ENCODE data around the gene SLC13A4.

SLC13A4 gene

GRCh38 chr7:135666846-135667245 is 61.1 kb downstream of the SLC13A4 start:
- DNase-seq: no peak
- no peak overlapping the region for H3K27ac ChIP-seq (ENCODE audit: insufficient read depth, low read length, poor library complexity, severe bottlenecking)
- no peaks in the 10 kb centered on the region for H3K9me3 ChIP-seq (ENCODE audit: control insufficient read depth, low read length)
- no peaks in the 10 kb centered on the region for H3K27me3 ChIP-seq (replicated peaks; ENCODE audit: control insufficient read depth, insufficient read depth, low read length, poor library complexity, severe bottlenecking)
- H3K4me3 ChIP-seq (ENCODE audit: insufficient read depth, low read depth, low read length, poor library complexity, severe bottlenecking): no peak overlapping the region
- peaks cover 8% of the 10 kb centered on the region for H3K4me1 ChIP-seq (ENCODE audit: control insufficient read depth, insufficient read depth, low read length, poor library complexity, severe bottlenecking)
- H3K36me3 ChIP-seq (ENCODE audit: control insufficient read depth, insufficient read depth, low read length): no peaks in the 10 kb centered on the region

DNA sequence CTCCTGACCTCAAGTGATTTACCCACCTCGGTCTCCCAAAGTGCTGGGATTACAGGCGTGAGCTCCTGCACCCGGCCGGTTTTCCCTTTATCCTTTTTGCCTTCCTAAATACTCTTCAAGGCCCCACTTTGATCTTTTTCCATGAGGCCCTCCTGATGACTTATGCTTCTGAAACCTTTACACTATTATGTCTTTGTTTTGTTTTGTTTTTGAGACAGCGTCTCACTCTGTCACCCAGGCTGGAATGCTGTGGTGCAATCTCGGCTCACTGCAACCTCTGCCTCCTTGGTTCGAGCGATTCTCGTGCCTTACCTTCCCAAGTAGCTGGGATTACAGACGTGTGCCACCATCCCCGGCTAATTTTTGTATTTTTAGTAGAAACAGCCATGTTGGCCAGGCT is 61.8 kb downstream of the SLC13A4 start:
- DNase-seq: no peak
- no peak overlapping the region for H3K27ac ChIP-seq (ENCODE audit: insufficient read depth, low read length, poor library complexity, severe bottlenecking)
- no peaks in the 10 kb centered on the region for H3K9me3 ChIP-seq (ENCODE audit: control insufficient read depth, low read length)

GRCh38 chr7:135665042-135665441 is 62.9 kb downstream of the SLC13A4 start:
- Histone ChIP-seq H3K27me3 (replicated peaks; ENCODE audit: control insufficient read depth, insufficient read depth, low read length, poor library complexity, severe bottlenecking) (no peaks in the 10 kb centered on the region), H3K36me3 (ENCODE audit: control insufficient read depth, insufficient read depth, low read length) (no peaks in the 10 kb centered on the region), H3K9me3 (ENCODE audit: control insufficient read depth, low read length) (no peaks in the 10 kb centered on the region), H3K4me3 (ENCODE audit: insufficient read depth, low read depth, low read length, poor library complexity, severe bottlenecking) (no peak overlapping the region), H3K27ac (ENCODE audit: insufficient read depth, low read length, poor library complexity, severe bottlenecking) (no peak overlapping the region), H3K4me1 (ENCODE audit: control insufficient read depth, insufficient read depth, low read length, poor library complexity, severe bottlenecking) (peaks cover 10% of the 10 kb centered on the region)
- DNase-seq: no peak

More for the DNA sequence above, 61.8 kb downstream of the SLC13A4 start:
- H3K4me1 ChIP-seq (ENCODE audit: control insufficient read depth, insufficient read depth, low read length, poor library complexity, severe bottlenecking): peaks cover 10% of the 10 kb centered on the region
- H3K36me3 ChIP-seq (ENCODE audit: control insufficient read depth, insufficient read depth, low read length): no peaks in the 10 kb centered on the region
- no peak overlapping the region for H3K4me3 ChIP-seq (ENCODE audit: insufficient read depth, low read depth, low read length, poor library complexity, severe bottlenecking)
- H3K27me3 ChIP-seq (replicated peaks; ENCODE audit: control insufficient read depth, insufficient read depth, low read length, poor library complexity, severe bottlenecking): no peaks in the 10 kb centered on the region

DNA sequence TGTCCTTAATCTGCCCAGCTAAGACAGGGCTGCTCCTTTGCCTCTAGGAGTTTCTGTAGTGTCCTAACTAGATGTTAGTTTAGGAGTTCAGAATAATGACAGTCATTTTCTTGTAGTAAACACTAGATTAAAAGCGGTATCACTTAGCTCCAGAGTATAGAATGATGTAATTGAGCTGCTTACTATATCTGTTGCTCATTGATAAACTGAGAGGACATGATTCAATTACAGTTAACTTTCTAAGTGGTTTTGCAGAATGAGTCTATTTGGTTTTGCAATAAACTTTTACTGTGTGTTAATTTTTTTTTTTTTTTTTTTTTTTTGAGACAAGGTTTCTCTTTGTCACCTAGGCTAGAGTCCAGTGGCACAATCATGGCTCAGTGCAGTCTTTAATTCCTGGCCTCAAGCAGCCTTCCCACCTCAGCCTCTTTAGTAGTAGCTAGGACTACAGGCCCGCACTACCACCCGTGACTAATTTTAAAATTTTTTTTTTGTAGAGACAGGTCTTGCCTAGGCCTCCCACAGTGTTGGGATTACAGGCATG is 63.9 kb downstream of the SLC13A4 start:
- Histone ChIP-seq H3K36me3 (ENCODE audit: control insufficient read depth, insufficient read depth, low read length) (no peaks in the 10 kb centered on the region), H3K9me3 (ENCODE audit: control insufficient read depth, low read length) (no peaks in the 10 kb centered on the region), H3K27ac (ENCODE audit: insufficient read depth, low read length, poor library complexity, severe bottlenecking) (no peak overlapping the region), H3K4me3 (ENCODE audit: insufficient read depth, low read depth, low read length, poor library complexity, severe bottlenecking) (no peak overlapping the region), H3K27me3 (replicated peaks; ENCODE audit: control insufficient read depth, insufficient read depth, low read length, poor library complexity, severe bottlenecking) (no peaks in the 10 kb centered on the region), H3K4me1 (ENCODE audit: control insufficient read depth, insufficient read depth, low read length, poor library complexity, severe bottlenecking) (peaks cover 10% of the 10 kb centered on the region)
- no peak for DNase-seq

DNA sequence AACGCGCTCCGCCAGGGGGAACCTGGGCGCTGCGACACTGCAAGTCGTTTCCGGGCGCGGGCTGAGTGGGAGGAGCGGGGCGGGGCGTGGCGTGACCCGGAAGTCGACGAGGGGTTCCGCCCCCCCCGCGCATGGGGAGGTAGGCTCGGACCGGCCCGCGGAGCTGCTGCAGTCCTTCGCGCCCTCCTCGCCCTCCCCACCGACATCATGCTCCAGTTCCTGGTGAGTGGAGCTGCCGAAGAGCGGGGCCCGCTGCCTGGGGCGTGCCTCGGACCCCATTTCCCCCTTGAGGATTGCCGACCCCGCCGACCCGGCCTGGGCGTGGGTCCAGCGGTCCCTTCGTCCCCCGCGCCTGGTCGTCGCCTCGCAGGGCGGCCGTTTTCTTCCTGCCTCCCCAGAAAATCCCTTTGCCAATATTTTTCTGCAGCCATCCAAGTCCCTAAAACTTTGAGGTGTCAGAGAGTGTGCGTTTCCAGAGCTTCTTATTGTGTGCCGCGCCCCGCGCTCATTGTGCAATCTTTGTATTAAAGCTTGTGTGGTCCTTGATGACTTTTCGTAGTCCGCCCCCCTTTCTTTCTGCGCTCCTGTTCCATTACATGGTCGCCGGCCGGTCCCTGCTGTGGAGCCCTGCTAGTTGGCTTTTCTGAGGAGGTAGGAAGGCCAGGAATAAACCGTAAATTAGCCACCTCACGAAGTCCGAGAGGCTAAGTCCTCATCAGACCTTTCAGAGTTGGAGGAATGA is 65.4 kb downstream of the SLC13A4 start, which contains the start of gene STMP1:
Gene STMP1, plus strand, starts transcription at position 142 of the 742 bp plus-strand sequence.
- peaks cover 10% of the 10 kb centered on the region for H3K4me1 ChIP-seq (ENCODE audit: control insufficient read depth, insufficient read depth, low read length, poor library complexity, severe bottlenecking)

GRCh38 chr7:135662123-135662372 is 65.9 kb downstream of the SLC13A4 start:
- Histone ChIP-seq H3K27ac (ENCODE audit: insufficient read depth, low read length, poor library complexity, severe bottlenecking) (peak overlapping the region; percentile 64), H3K9me3 (ENCODE audit: control insufficient read depth, low read length) (no peaks in the 10 kb centered on the region), H3K27me3 (replicated peaks; ENCODE audit: control insufficient read depth, insufficient read depth, low read length, poor library complexity, severe bottlenecking) (no peaks in the 10 kb centered on the region), H3K4me1 (ENCODE audit: control insufficient read depth, insufficient read depth, low read length, poor library complexity, severe bottlenecking) (peaks cover 10% of the 10 kb centered on the region), H3K4me3 (ENCODE audit: insufficient read depth, low read depth, low read length, poor library complexity, severe bottlenecking) (peak overlapping the region; percentile 79), H3K36me3 (ENCODE audit: control insufficient read depth, insufficient read depth, low read length) (no peaks in the 10 kb centered on the region)
- no peak for DNase-seq

More for the DNA sequence above, 65.4 kb downstream of the SLC13A4 start, which contains the start of gene STMP1:
- H3K27ac ChIP-seq (ENCODE audit: insufficient read depth, low read length, poor library complexity, severe bottlenecking): peak within 1 kb of the TSS; percentile 64
- peak within 1 kb of the TSS; percentile 79 for H3K4me3 ChIP-seq (ENCODE audit: insufficient read depth, low read depth, low read length, poor library complexity, severe bottlenecking)
- H3K27me3 ChIP-seq (replicated peaks; ENCODE audit: control insufficient read depth, insufficient read depth, low read length, poor library complexity, severe bottlenecking): no peaks in the 10 kb centered on the region
- DNase-seq: peak; percentile 88 to 93 (median 90)
- H3K9me3 ChIP-seq (ENCODE audit: control insufficient read depth, low read length): no peaks in the 10 kb centered on the region
- H3K36me3 ChIP-seq (ENCODE audit: control insufficient read depth, insufficient read depth, low read length): no peaks in the 10 kb centered on the region

DNA sequence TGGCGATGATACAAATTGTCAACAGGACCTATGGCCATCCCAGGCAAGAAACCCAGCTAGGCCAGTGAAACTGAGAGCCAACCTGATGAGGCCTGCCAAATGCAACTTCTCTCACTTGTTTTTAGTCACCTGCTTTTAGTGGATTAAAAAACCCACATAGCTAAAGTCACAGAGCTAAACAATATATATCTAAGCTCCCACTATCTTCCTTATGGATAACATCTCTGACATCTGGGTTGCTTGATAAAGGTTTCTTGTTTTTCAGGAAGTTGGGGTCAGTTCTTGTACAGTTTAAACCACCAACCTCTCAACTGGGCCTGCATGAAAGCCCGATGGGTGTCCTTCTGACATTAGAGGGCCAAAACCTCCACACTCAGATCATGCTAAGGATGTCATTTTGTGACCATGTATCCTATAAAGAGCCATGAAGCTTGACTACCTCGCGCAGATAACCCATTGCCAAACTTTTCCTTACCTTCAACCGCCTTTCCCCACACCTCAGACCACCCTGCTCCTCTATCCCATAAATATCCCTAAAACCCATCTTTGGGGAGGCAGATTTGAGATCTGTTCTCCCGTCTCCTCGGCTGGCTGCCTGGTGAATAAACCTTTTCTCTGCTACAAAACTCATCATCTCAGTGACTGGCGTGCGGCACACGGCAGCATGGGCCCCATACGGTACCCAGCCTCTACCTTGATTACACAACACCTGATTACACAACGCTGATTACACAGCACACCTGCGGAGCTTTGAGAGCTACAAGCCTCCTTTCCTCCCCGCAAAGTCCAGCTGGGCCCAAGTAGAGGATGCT is 66.5 kb downstream of the SLC13A4 start:
- H3K9me3 ChIP-seq (ENCODE audit: control insufficient read depth, low read length): no peaks in the 10 kb centered on the region
- peak overlapping the region; percentile 79 for H3K4me3 ChIP-seq (ENCODE audit: insufficient read depth, low read depth, low read length, poor library complexity, severe bottlenecking)
- H3K4me1 ChIP-seq (ENCODE audit: control insufficient read depth, insufficient read depth, low read length, poor library complexity, severe bottlenecking): peaks cover 10% of the 10 kb centered on the region
- DNase-seq: no peak
- peak overlapping the region; percentile 64 for H3K27ac ChIP-seq (ENCODE audit: insufficient read depth, low read length, poor library complexity, severe bottlenecking)
- no peaks in the 10 kb centered on the region for H3K36me3 ChIP-seq (ENCODE audit: control insufficient read depth, insufficient read depth, low read length)
- H3K27me3 ChIP-seq (replicated peaks; ENCODE audit: control insufficient read depth, insufficient read depth, low read length, poor library complexity, severe bottlenecking): no peaks in the 10 kb centered on the region

DNA sequence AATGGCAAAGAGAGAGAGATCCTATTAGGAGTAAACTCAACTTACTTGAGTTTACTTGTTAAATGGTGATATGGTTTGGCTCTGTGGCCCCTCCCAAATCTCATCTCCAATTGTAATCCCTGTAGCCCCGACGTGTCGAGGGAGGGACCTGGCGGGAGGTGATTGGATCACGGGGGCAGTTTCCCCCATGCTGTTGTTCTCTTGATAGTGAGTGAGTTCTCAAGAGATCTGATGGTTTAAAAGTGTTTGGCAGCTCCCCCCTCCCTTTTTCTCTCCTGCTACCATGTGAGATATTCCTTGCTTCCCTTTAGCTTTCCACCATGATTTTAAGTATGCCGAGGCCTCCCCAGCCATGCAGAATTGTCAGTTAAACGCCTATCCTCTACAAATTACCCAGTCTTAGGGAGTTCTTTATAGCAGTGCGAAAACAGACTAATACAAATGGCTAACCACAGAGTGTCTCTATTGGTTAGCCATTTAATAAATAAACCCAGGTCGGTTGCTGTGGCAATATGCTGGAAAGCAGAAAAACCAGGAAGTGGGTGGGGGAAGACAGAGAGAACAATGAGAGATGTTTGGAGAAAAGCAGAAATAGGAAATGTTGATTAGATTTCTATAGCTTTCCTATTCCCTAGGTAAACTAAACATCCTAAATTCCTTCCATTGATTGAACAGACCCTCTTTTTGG is 68.7 kb downstream of the SLC13A4 start:
- Histone ChIP-seq H3K27me3 (replicated peaks; ENCODE audit: control insufficient read depth, insufficient read depth, low read length, poor library complexity, severe bottlenecking) (no peaks in the 10 kb centered on the region), H3K9me3 (ENCODE audit: control insufficient read depth, low read length) (no peaks in the 10 kb centered on the region), H3K4me3 (ENCODE audit: insufficient read depth, low read depth, low read length, poor library complexity, severe bottlenecking) (no peak overlapping the region), H3K4me1 (ENCODE audit: control insufficient read depth, insufficient read depth, low read length, poor library complexity, severe bottlenecking) (peaks cover 10% of the 10 kb centered on the region), H3K36me3 (ENCODE audit: control insufficient read depth, insufficient read depth, low read length) (no peaks in the 10 kb centered on the region), H3K27ac (ENCODE audit: insufficient read depth, low read length, poor library complexity, severe bottlenecking) (no peak overlapping the region)
- no peak for DNase-seq

- no peaks in the 10 kb centered on the region for H3K36me3 ChIP-seq (ENCODE audit: control insufficient read depth, insufficient read depth, low read length)
- no peaks in the 10 kb centered on the region for H3K9me3 ChIP-seq (ENCODE audit: control insufficient read depth, low read length)
- H3K27ac ChIP-seq (ENCODE audit: insufficient read depth, low read length, poor library complexity, severe bottlenecking): no peak overlapping the region
- H3K27me3 ChIP-seq (replicated peaks; ENCODE audit: control insufficient read depth, insufficient read depth, low read length, poor library complexity, severe bottlenecking): no peaks in the 10 kb centered on the region
- DNase-seq: no peak
- H3K4me1 ChIP-seq (ENCODE audit: control insufficient read depth, insufficient read depth, low read length, poor library complexity, severe bottlenecking): peaks cover 5% of the 10 kb centered on the region
- H3K4me3 ChIP-seq (ENCODE audit: insufficient read depth, low read depth, low read length, poor library complexity, severe bottlenecking): no peak overlapping the region
Measured at GRCh38 chr7:135658564-135658963, 69.4 kb downstream of the SLC13A4 start.
